GM20000 (cell line): Measurements from ENCODE around the gene RPL21.
"Not testable (repeated sequence)": the region's sequence is repeated elsewhere in the genome, so short reads cannot be mapped to it uniquely, and the experiment has no call there.

Experiments used
- DNase-seq: peaks from one replicate; pipeline ENCODE4 v3.0.0; 2012; ENCODE audit warnings: low spot score
- TF ChIP-seq, protein P1 (sequence below): IDR thresholded peaks from 2 replicates; pipeline ENCODE4 v1.5.1; 2012; ENCODE audit warnings: mild to moderate bottlenecking, control low read depth; ENCODE audit errors: extremely low read depth, missing control alignments

RPL21 gene

DNA sequence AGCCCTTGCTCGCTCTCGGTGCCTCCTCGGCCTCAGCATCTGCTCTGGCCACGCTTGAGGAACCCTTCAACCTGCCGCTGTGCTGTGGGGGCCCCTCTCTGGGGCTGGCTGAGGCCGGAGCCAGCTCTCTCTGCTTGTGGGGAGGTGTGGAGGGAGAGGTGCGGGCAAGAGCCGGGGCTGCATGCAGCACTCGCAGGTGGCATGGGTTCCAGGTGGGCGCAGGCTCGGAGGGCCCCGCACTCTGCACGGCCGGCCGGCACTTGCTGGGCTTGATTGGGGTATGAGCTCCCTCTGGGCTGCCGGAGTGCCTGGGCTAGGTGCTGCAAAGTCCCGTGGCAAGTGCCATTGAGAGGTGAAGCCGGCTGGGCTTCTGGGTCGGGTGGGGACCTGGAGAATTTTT, 31.7 kb upstream of the RPL21 start:
- no peak for DNase-seq
- TF ChIP-seq, protein P1, sequence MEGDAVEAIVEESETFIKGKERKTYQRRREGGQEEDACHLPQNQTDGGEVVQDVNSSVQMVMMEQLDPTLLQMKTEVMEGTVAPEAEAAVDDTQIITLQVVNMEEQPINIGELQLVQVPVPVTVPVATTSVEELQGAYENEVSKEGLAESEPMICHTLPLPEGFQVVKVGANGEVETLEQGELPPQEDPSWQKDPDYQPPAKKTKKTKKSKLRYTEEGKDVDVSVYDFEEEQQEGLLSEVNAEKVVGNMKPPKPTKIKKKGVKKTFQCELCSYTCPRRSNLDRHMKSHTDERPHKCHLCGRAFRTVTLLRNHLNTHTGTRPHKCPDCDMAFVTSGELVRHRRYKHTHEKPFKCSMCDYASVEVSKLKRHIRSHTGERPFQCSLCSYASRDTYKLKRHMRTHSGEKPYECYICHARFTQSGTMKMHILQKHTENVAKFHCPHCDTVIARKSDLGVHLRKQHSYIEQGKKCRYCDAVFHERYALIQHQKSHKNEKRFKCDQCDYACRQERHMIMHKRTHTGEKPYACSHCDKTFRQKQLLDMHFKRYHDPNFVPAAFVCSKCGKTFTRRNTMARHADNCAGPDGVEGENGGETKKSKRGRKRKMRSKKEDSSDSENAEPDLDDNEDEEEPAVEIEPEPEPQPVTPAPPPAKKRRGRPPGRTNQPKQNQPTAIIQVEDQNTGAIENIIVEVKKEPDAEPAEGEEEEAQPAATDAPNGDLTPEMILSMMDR = no peak

DNA sequence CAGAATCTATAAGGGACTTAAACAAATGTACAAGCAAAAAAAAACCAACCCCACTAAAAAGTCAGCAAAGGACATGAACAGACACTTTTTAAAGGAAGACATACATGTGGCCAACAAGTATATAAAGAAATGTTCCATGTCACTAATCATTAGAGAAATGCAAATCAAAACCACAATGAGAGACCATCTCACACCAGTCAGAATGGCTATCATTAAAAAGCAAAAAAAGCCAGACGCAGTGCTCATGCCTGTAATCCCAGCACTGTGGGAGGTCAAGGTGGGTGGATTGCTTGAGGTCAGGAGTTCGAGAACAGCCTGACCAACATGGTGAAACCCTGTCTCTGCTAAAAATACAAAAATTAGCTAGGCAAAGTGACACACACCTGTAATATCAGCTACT, 29.3 kb upstream of the RPL21 start:
- not testable (repeated sequence) for DNase-seq

DNA sequence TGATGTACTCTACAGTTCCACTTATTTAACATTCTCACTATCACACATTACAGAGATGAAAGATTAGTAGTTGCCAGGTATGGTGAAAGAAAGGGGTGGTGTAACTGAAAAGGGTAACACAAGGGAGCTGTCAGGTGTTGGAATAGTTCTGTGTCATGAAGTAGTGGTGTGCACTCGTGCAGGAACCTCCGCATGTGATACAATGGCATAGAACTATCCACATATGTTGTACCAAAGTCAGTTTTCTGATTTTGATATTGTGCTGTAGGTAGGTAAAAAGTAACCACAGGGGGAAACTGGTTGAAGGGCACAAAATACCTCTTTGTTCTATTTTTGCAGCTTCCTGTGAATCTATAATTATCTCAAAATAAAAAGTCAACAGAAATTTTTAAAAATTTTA, 24.4 kb upstream of the RPL21 start:
- DNase-seq = no peak
- TF ChIP-seq, protein P1 = no peak

DNA sequence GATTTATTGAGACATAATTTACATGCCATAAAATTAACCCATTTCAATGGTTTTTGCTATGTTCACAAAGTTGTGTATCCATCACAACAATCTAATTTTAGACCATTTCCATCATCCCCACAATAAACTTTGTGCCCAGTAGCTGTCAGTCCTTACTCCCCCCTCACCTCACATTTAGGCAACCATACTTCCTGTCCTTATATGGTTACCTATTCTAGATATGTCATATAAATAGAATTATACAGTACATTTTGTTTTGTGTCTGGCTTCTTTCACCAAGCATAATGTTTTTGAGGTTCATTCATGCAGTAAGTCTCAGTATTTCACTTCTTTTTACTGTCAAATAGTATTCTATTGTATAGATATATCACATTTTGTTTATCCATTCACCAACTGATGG, 23.2 kb upstream of the RPL21 start:
- DNase-seq = no peak
- TF ChIP-seq, protein P1 = no peak

DNA sequence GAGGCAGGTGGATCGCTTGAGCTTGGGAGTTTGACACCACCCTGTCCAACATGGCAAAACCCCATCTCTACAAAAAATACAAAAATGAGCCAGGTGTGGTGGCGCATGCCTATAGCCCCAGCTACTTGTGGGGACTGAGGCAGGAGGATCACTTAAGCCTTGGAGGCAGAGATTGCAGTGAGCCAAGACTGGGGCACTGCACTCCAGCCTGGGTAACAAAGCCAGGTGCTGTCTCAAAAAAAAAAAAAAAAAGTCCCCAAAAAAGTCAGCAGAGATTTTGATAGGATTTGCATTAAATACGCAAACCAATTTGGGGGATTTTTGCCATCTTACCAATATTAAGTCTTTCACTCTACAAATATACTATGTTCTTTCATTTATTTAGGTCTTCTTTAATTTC, 21.7 kb upstream of the RPL21 start:
- no peak for DNase-seq
- TF ChIP-seq, protein P1 = no peak

DNA sequence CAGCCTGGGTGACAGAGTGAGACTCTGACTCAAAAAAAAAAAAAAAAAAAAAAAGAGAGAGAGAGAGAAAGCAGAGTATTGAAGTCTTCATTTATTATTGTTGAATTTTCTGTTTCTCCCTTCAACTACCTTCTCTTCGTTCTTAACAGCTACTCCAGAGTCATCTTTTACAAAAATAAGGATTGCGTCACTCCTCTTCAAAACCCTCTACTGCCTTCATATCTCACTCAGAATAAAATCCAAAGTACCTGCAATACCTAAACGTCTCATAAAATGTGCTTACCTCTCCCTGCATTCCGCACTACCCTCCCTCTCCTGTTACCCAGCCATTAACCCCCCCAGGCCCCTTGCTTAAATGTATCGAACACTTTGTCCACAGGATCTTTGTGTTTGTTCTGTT, 17.4 kb upstream of the RPL21 start:
- no peak for DNase-seq
- TF ChIP-seq, protein P1 = no peak

DNA sequence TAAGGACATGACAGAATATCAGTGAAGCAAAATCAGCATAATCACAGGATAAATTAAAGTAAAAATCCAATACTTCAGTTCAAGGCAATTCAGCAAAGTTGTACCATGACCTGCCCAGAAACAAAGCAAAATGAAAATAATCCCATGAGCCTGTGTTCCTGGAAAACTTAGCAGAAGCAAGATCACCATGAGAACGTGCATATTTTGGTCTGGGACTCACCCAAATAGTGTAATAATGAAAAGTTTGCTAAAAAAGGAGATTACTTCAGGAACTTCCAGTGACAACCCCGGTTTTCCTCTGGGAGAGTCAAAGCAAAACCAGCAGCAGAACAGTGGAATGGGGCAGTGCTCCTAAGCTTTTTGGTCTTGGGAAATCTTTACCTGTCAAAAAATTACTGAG, 14.9 kb upstream of the RPL21 start:
- TF ChIP-seq, protein P1 = no peak

DNA sequence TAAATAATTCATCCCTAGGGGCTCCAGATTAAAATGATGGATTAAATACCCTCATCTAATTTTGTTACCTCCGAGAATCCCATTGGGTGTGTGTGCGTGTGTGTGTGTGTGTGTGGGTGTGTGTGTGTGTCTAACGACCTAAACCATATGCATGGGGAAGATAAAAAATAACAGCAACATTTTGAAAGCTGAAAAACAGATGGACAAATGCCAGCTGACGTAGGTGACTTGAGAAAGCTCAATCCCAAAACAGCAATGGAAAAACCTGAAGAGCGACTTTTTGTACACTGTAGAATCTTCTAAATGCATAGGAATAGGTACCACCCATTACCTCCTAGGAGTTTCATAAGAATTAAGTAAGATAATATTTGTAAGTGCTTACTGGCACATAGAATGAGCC, 8.7 kb upstream of the RPL21 start:
- no peak for DNase-seq
- TF ChIP-seq, protein P1 = no peak

More for the DNA sequence above, 14.9 kb upstream of the RPL21 start:
- no peak for DNase-seq
